ENCODE measurements around the gene ACACA.

Gene ACACA

DNA sequence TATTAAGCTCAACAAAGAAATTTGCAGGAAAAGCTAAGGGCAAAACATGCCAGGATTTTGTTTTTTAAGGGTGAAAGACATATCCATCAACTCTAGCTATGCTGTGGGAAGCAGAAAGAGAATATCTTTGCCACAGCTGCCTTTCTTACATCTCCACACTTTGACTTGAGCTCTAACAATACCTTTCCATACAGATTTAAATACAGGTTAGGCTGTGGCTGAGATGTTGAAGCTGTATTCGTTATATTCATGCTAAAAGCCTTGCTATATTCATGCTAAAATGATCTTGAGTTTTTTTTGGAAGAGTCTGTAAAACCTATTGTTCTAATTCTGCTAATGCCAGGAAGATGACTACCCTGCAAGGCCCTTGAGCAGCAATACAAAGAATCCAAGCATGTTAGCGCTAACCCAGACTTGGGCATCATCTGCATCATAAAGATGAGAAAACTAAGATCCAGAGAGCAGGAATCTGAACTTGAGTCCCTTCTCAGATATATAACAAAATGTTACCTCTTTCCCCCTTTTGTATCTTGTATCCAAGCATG, 235.7 kb downstream of the ACACA start:
- no peak for ATAC-seq
- TF ChIP-seq CSDC2 (CRISPR knock-in tag; IDR thresholded peaks at IDR 0.05) (no peak), TCF4 (CRISPR knock-in tag; IDR thresholded peaks at IDR 0.05; ENCODE audit: borderline replicate concordance) (no peak), GLIS3 (CRISPR knock-in tag; IDR thresholded peaks at IDR 0.05) (no peak), ZNF70 (CRISPR knock-in tag; IDR thresholded peaks at IDR 0.05) (no peak), ZFP30 (CRISPR knock-in tag; IDR thresholded peaks at IDR 0.05) (no peak), ESRRG (CRISPR knock-in tag; IDR thresholded peaks at IDR 0.05) (no peak), ARNTL (CRISPR knock-in tag; IDR thresholded peaks at IDR 0.05; ENCODE audit: borderline replicate concordance, low read depth) (no peak)
- TF ChIP-seq, protein P1, sequence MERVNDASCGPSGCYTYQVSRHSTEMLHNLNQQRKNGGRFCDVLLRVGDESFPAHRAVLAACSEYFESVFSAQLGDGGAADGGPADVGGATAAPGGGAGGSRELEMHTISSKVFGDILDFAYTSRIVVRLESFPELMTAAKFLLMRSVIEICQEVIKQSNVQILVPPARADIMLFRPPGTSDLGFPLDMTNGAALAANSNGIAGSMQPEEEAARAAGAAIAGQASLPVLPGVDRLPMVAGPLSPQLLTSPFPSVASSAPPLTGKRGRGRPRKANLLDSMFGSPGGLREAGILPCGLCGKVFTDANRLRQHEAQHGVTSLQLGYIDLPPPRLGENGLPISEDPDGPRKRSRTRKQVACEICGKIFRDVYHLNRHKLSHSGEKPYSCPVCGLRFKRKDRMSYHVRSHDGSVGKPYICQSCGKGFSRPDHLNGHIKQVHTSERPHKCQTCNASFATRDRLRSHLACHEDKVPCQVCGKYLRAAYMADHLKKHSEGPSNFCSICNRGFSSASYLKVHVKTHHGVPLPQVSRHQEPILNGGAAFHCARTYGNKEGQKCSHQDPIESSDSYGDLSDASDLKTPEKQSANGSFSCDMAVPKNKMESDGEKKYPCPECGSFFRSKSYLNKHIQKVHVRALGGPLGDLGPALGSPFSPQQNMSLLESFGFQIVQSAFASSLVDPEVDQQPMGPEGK (CRISPR knock-in tag; IDR thresholded peaks at IDR 0.05; ENCODE audit: borderline replicate concordance): no peak

DNA sequence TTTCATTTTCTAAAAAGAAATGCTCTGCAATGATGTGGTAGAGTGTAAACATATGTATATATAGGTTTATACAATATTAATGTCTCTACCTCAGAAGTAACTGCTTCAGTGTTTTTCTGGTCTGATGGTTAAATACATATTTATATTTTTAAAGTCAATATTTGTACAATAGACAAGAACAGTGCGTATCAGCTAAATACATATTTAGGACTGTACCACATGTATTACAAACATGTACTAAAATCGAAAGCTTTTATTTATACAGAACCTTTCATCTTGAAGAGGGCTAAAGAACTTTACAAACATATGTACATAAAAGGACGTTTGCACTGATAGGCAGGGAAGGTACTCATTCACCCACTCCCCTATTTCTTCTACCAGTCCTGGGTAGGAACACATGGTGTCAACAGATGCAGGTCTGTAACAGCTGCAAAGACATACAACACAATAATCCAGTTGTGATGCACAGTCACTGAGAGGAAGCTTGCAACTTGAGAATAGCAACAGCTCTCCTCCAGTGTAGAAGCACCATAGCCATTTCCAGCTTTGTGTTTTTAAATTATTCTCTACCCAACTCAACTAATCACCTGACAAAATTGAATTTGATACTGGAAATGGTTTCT, 237.8 kb downstream of the ACACA start:
- no peak for ATAC-seq
- TF ChIP-seq ZNF8 (CRISPR knock-in tag; IDR thresholded peaks at IDR 0.05) (no peak), TOX (CRISPR knock-in tag; IDR thresholded peaks at IDR 0.05; ENCODE audit: borderline replicate concordance) (no peak), ZC3H10 (CRISPR knock-in tag; IDR thresholded peaks at IDR 0.05) (no peak), CSRNP3 (CRISPR knock-in tag; IDR thresholded peaks at IDR 0.05) (no peak), SNAI2 (CRISPR knock-in tag; IDR thresholded peaks at IDR 0.05) (no peak), OSR1 (CRISPR knock-in tag; IDR thresholded peaks at IDR 0.05) (no peak), ZNF565 (CRISPR knock-in tag; conservative IDR thresholded peaks at IDR 0.05; ENCODE audit: low read depth) (no peak), POU6F1 (CRISPR knock-in tag; IDR thresholded peaks at IDR 0.05; ENCODE audit: borderline replicate concordance, low read depth) (no peak), CSDC2 (CRISPR knock-in tag; IDR thresholded peaks at IDR 0.05) (no peak), ESRRG (CRISPR knock-in tag; IDR thresholded peaks at IDR 0.05) (no peak), GLIS3 (CRISPR knock-in tag; IDR thresholded peaks at IDR 0.05) (no peak), ISL1 (CRISPR knock-in tag; IDR thresholded peaks at IDR 0.05) (no peak), ZNF70 (CRISPR knock-in tag; IDR thresholded peaks at IDR 0.05) (no peak)

- TF ChIP-seq ZNF70 (CRISPR knock-in tag; IDR thresholded peaks at IDR 0.05): no peak
- TF ChIP-seq GLIS3 (CRISPR knock-in tag; IDR thresholded peaks at IDR 0.05): no peak
- no peak for TF ChIP-seq TOX (CRISPR knock-in tag; IDR thresholded peaks at IDR 0.05; ENCODE audit: borderline replicate concordance)
- no peak for TF ChIP-seq POU6F1 (CRISPR knock-in tag; IDR thresholded peaks at IDR 0.05; ENCODE audit: borderline replicate concordance, low read depth)
- TF ChIP-seq ZFP30 (CRISPR knock-in tag; IDR thresholded peaks at IDR 0.05): no peak
- TF ChIP-seq CSDC2 (CRISPR knock-in tag; IDR thresholded peaks at IDR 0.05): no peak
- no peak for TF ChIP-seq SNAI2 (CRISPR knock-in tag; IDR thresholded peaks at IDR 0.05)
- no peak for TF ChIP-seq ARNTL (CRISPR knock-in tag; IDR thresholded peaks at IDR 0.05; ENCODE audit: borderline replicate concordance, low read depth)
- ATAC-seq: no peak
These were observed 238.9 kb downstream of the ACACA start for GRCh38 chr17:37167756-37168155.

DNA sequence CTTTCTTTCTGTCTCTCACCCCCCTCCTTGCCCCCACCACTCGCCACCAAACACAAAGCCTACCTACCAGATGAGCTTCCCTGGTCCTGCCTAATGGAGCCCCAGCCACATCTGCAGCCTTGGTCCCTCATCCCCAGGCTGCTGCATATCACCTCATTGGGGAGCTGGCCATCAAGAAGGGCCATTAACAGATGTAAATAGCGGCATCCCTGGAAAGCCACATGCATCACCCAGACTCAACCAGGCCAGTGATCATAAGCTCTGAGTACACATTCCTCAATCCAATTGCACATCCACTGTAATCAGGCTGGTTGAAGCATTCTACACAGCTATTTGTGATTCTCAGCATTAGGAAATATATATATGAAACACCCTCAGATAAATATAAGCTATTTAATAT, 242.6 kb downstream of the ACACA start:
- TF ChIP-seq ESRRG (CRISPR knock-in tag; IDR thresholded peaks at IDR 0.05) (no peak), ZFP3 (CRISPR knock-in tag; IDR thresholded peaks at IDR 0.05) (no peak), GLIS3 (CRISPR knock-in tag; IDR thresholded peaks at IDR 0.05) (no peak), ARNTL (CRISPR knock-in tag; IDR thresholded peaks at IDR 0.05; ENCODE audit: borderline replicate concordance, low read depth) (no peak), PPARA (CRISPR knock-in tag; IDR thresholded peaks at IDR 0.05; ENCODE audit: borderline replicate concordance) (no peak)
- no peak for ATAC-seq
